NCI-H460 (cell line): ENCODE data around the gene SYNE2. TPM values are rescaled to one million over a fixed set of nuclear protein-coding genes. Genes with fewer than 3 reads are reported as not detected.

ENCODE experiments used
- DNase-seq: peaks from one replicate; pipeline ENCODE4 v3.0.0-alpha.2; 2016; ENCODE audit warnings: low read depth; ENCODE audit errors: extremely low read depth
- total RNA-seq: library from RNA; depleted of rRNA; stranded (reverse); fragments of >200 nt; shearing (Covaris generic); gene quantifications from 2 replicates; pipeline ENCODE4 v1.2.3, GENCODE V29; 2014

The SYNE2 gene
- total RNA-seq, 1 experiment from 2014 or later = 9.1 TPM

GRCh38 chr14:63951021-63951420, 98.2 kb downstream of the SYNE2 start:
- DNase-seq = no peak

GRCh38 chr14:63951429-63951828, 98.6 kb downstream of the SYNE2 start:
- DNase-seq = no peak

- no peak for DNase-seq
Measured at GRCh38 chr14:63952053-63952932, 99.5 kb downstream of the SYNE2 start.

- no peak for DNase-seq
Measured at GRCh38 chr14:63952933-63953437, 100.2 kb downstream of the SYNE2 start.

- no peak for DNase-seq
Measured at GRCh38 chr14:63956326-63956725, 103.5 kb downstream of the SYNE2 start.

GRCh38 chr14:63960926-63961567, 108.2 kb downstream of the SYNE2 start:
- DNase-seq = no peak

- no peak for DNase-seq
Measured at GRCh38 chr14:63962906-63963305, 110.1 kb downstream of the SYNE2 start.

- no peak for DNase-seq
Measured at GRCh38 chr14:63963439-63963838, 110.6 kb downstream of the SYNE2 start.

- no peak for DNase-seq
Measured at GRCh38 chr14:63964113-63964512, 111.3 kb downstream of the SYNE2 start.

- DNase-seq = no peak
Measured at GRCh38 chr14:63966407-63966806, 113.6 kb downstream of the SYNE2 start.

GRCh38 chr14:63972323-63972932, 119.6 kb downstream of the SYNE2 start:
- no peak for DNase-seq

GRCh38 chr14:63974176-63974575, 121.4 kb downstream of the SYNE2 start:
- DNase-seq = no peak

- DNase-seq = no peak
Measured at GRCh38 chr14:63981569-63981968, 128.8 kb downstream of the SYNE2 start.

- DNase-seq = no peak
Measured at GRCh38 chr14:63982156-63982555, 129.4 kb downstream of the SYNE2 start.

GRCh38 chr14:63982629-63983028, 129.8 kb downstream of the SYNE2 start:
- no peak for DNase-seq

GRCh38 chr14:63986789-63987533, 134.2 kb downstream of the SYNE2 start:
- peak; percentile 24 for DNase-seq

- no peak for DNase-seq
Measured at GRCh38 chr14:63988579-63988978, 135.8 kb downstream of the SYNE2 start.

GRCh38 chr14:63991833-63992232, 139.0 kb downstream of the SYNE2 start:
- DNase-seq = no peak

GRCh38 chr14:63992858-63993257, 140.1 kb downstream of the SYNE2 start:
- DNase-seq = no peak

GRCh38 chr14:63993992-63994391, 141.2 kb downstream of the SYNE2 start:
- no peak for DNase-seq

- no peak for DNase-seq
Measured at GRCh38 chr14:63995285-63995684, 142.5 kb downstream of the SYNE2 start.
